HG03469 (cell line): ENCODE data around the gene STXBP1.
"Not testable (repeated sequence)": the region's sequence is repeated elsewhere in the genome, so short reads cannot be mapped to it uniquely, and the experiment has no call there.

Experiments
- ATAC-seq: cut with Tn5 transposase; IDR thresholded peaks from one replicate; pipeline ENCODE4 v1.9.1; 2021; ENCODE audit warnings: mild to moderate bottlenecking, moderate library complexity, moderate number of reproducible peaks; ENCODE audit not compliant: unreplicated experiment

STXBP1 gene

GRCh38 chr9:127613583-127613954, 1.5 kb downstream of the STXBP1 start:
- ATAC-seq, result no peak

- ATAC-seq, result no peak
Observed at GRCh38 chr9:127614961-127615360, 2.9 kb downstream of the STXBP1 start.

GRCh38 chr9:127621339-127621970, 9.4 kb downstream of the STXBP1 start:
- ATAC-seq, result not testable (repeated sequence)

- no peak for ATAC-seq
Observed at GRCh38 chr9:127626752-127627493, 14.8 kb downstream of the STXBP1 start.

GRCh38 chr9:127627494-127627855, 15.4 kb downstream of the STXBP1 start:
- no peak for ATAC-seq

GRCh38 chr9:127628758-127629467, 16.8 kb downstream of the STXBP1 start:
- no peak for ATAC-seq

GRCh38 chr9:127629468-127630081, 17.5 kb downstream of the STXBP1 start:
- ATAC-seq, result no peak

- no peak for ATAC-seq
Observed at GRCh38 chr9:127633216-127633862, 21.3 kb downstream of the STXBP1 start.

GRCh38 chr9:127634021-127634420, 21.9 kb downstream of the STXBP1 start:
- no peak for ATAC-seq

- ATAC-seq, result no peak
Observed at GRCh38 chr9:127634698-127635097, 22.6 kb downstream of the STXBP1 start.

GRCh38 chr9:127635201-127635735, 23.2 kb downstream of the STXBP1 start:
- ATAC-seq, result no peak

GRCh38 chr9:127637322-127637847, 25.3 kb downstream of the STXBP1 start:
- ATAC-seq, result no peak

- no peak for ATAC-seq
Observed at GRCh38 chr9:127640908-127641545, 28.9 kb downstream of the STXBP1 start.

- no peak for ATAC-seq
Observed at GRCh38 chr9:127642082-127642740, 30.1 kb downstream of the STXBP1 start.

- ATAC-seq, result no peak
Observed at GRCh38 chr9:127644146-127644827, 32.2 kb downstream of the STXBP1 start.

GRCh38 chr9:127644943-127645342, 32.9 kb downstream of the STXBP1 start:
- no peak for ATAC-seq

GRCh38 chr9:127647451-127647850, 35.4 kb downstream of the STXBP1 start:
- no peak for ATAC-seq

- ATAC-seq, result no peak
Observed at GRCh38 chr9:127650518-127650917, 38.4 kb downstream of the STXBP1 start.
